ENCODE results near the gene AOX1.
"Not testable (repeated sequence)": the region's sequence is repeated elsewhere in the genome, so short reads cannot be mapped to it uniquely, and the experiment has no call there.

Gene AOX1

GRCh38 chr2:200585730-200586643 is at the start of gene AOX1:
AOX1 (plus strand) TSS chr2:200586014; CDS start chr2:200586109, 95 bp downstream.
- DNase-seq, result peak in 28 of 51 donors; percentile 1 to 55 (median 12)

- DNase-seq, result no peak
These were observed 47.7 kb upstream of the AOX1 start for GRCh38 chr2:200538139-200538538.

- no peak for DNase-seq
These were observed 45.0 kb upstream of the AOX1 start for GRCh38 chr2:200540793-200541192.

- not testable (repeated sequence) for DNase-seq
These were observed 19.2 kb upstream of the AOX1 start for GRCh38 chr2:200566596-200566995.

- no peak for DNase-seq
These were observed 17.9 kb upstream of the AOX1 start for GRCh38 chr2:200567932-200568331.

GRCh38 chr2:200575957-200576356 is 9.9 kb upstream of the AOX1 start:
- DNase-seq, result no peak

GRCh38 chr2:200577027-200577426 is 8.8 kb upstream of the AOX1 start:
- no peak for DNase-seq

- DNase-seq, result no peak
These were observed 7.0 kb upstream of the AOX1 start for GRCh38 chr2:200578778-200579177.

- DNase-seq, result no peak
These were observed 1.2 kb upstream of the AOX1 start for GRCh38 chr2:200584639-200585038.

- DNase-seq, result no peak
These were observed 479 bp upstream of the AOX1 start for GRCh38 chr2:200585340-200585729.

GRCh38 chr2:200586644-200586975 is 796 bp downstream of the AOX1 start:
- DNase-seq, result no peak

- no peak for DNase-seq
These were observed 1.3 kb downstream of the AOX1 start for GRCh38 chr2:200587007-200587616.

GRCh38 chr2:200588076-200588678 is 2.4 kb downstream of the AOX1 start:
- DNase-seq, result no peak

GRCh38 chr2:200590090-200590489 is 4.3 kb downstream of the AOX1 start:
- no peak for DNase-seq

- no peak for DNase-seq
These were observed 5.5 kb downstream of the AOX1 start for GRCh38 chr2:200591308-200591707.

GRCh38 chr2:200592406-200593075 is 6.7 kb downstream of the AOX1 start:
- DNase-seq, result no peak

GRCh38 chr2:200593905-200594304 is 8.1 kb downstream of the AOX1 start:
- no peak for DNase-seq

GRCh38 chr2:200595913-200596312 is 10.1 kb downstream of the AOX1 start:
- DNase-seq, result no peak

GRCh38 chr2:200596774-200597570 is 11.2 kb downstream of the AOX1 start:
- DNase-seq, result no peak

- DNase-seq, result no peak
These were observed 13.4 kb downstream of the AOX1 start for GRCh38 chr2:200599206-200599605.

GRCh38 chr2:200600549-200601225 is 14.9 kb downstream of the AOX1 start:
- DNase-seq, result no peak

All from hypothalamus (tissue), 51 donors.